Activated CD4-positive, alpha-beta memory T cell treated with anti-CD3 and anti-CD28 coated beads for 36 hours (primary cell): ENCODE data around the gene EVI2B. TPM values are rescaled to one million over a fixed set of nuclear protein-coding genes. Genes with fewer than 3 reads are reported as not detected.
"Not testable (repeated sequence)": the region's sequence is repeated elsewhere in the genome, so short reads cannot be mapped to it uniquely, and the experiment has no call there.

Experiments
- CTCF ChIA-PET: fragments of 350-600 bp; sonication (Branson Sonifier 250); formaldehyde crosslinking; loops from one replicate; lab custom pipeline; 2021; ENCODE audit warnings: antibody characterized with exemption, inconsistent platforms; lab: Charles Lee
- POLR2A ChIA-PET: fragments of 350-600 bp; sonication (Branson Sonifier 250); formaldehyde crosslinking; loops from one replicate; lab custom pipeline; 2021; ENCODE audit warnings: antibody characterized with exemption; lab: Charles Lee
- DNase-seq: peaks from one replicate; pipeline ENCODE4 v3.0.0-alpha.2; 2020
- H3K27ac Mint-ChIP-seq: one replicate; pipeline ENCODE4 v1.8.0; 2021; ENCODE audit warnings: mixed read lengths
- H3K27me3 Mint-ChIP-seq: one replicate; pipeline ENCODE4 v1.8.0; 2021; ENCODE audit warnings: mixed read lengths
- H3K36me3 Mint-ChIP-seq: one replicate; pipeline ENCODE4 v1.8.0; 2021; ENCODE audit warnings: mixed read lengths
- H3K4me1 Mint-ChIP-seq: one replicate; pipeline ENCODE4 v1.8.0; 2021; ENCODE audit warnings: low read depth, mixed read lengths
- H3K4me3 Mint-ChIP-seq: one replicate; pipeline ENCODE4 v1.8.0; 2021; ENCODE audit warnings: mild to moderate bottlenecking, mixed read lengths
- H3K9me3 Mint-ChIP-seq: one replicate; pipeline ENCODE4 v1.8.0; 2021; ENCODE audit warnings: mixed read lengths
- intact Hi-C: fragments of 100-400 bp; cut with micrococcal nuclease; formaldehyde crosslinking; loops from one replicate; pipeline ENCODE4 v1.15.1; 2023
- total RNA-seq, 2 experiments: library from RNA; stranded (reverse); gene quantifications; one replicate each; pipeline ENCODE4 v1.2.3, GENCODE V29; 2021

The EVI2B gene
- total RNA-seq, 2 experiments from 2014 or later, result 14.1 to 15.9 TPM

GRCh38 chr17:31289790-31290189, 24.1 kb downstream of the EVI2B start:
- Mint-ChIP-seq H3K4me1 (peaks cover 5% of the 10 kb centered on the region), H3K27ac (no peak overlapping the region), H3K27me3 (no peaks in the 10 kb centered on the region), H3K4me3 (no peak overlapping the region), H3K36me3 (peaks cover 4% of the 10 kb centered on the region), H3K9me3 (no peaks in the 10 kb centered on the region)
- intact Hi-C loops, result no loop called here
- CTCF ChIA-PET, result no interaction called here
- DNase-seq, result no peak
- POLR2A ChIA-PET, result no interaction called here

GRCh38 chr17:31287932-31288331, 25.9 kb downstream of the EVI2B start:
- H3K4me1 Mint-ChIP-seq, H3K27ac Mint-ChIP-seq, H3K9me3 Mint-ChIP-seq, intact Hi-C loops, H3K4me3 Mint-ChIP-seq, DNase-seq, H3K36me3 Mint-ChIP-seq, CTCF ChIA-PET, H3K27me3 Mint-ChIP-seq, POLR2A ChIA-PET: not testable (repeated sequence)

GRCh38 chr17:31286587-31286986, 27.3 kb downstream of the EVI2B start:
- H3K9me3 Mint-ChIP-seq, result no peaks in the 10 kb centered on the region
- H3K4me1 Mint-ChIP-seq, result peaks cover 5% of the 10 kb centered on the region
- intact Hi-C loops, result no loop called here
- DNase-seq, result no peak
- peaks cover 6% of the 10 kb centered on the region for H3K36me3 Mint-ChIP-seq
- no peak overlapping the region for H3K27ac Mint-ChIP-seq
- no peak overlapping the region for H3K4me3 Mint-ChIP-seq
- ChIA-PET POLR2A (no interaction called here), CTCF (no interaction called here)
- no peaks in the 10 kb centered on the region for H3K27me3 Mint-ChIP-seq

- no peak overlapping the region for H3K4me3 Mint-ChIP-seq
- H3K36me3 Mint-ChIP-seq, result peaks cover 6% of the 10 kb centered on the region
- no peaks in the 10 kb centered on the region for H3K9me3 Mint-ChIP-seq
- intact Hi-C loops, result no loop called here
- no peaks in the 10 kb centered on the region for H3K4me1 Mint-ChIP-seq
- no peak for DNase-seq
- H3K27me3 Mint-ChIP-seq, result no peaks in the 10 kb centered on the region
- ChIA-PET CTCF (no interaction called here), POLR2A (no interaction called here)
- H3K27ac Mint-ChIP-seq, result no peak overlapping the region
Measured at GRCh38 chr17:31283841-31284240, 30.0 kb downstream of the EVI2B start.

GRCh38 chr17:31281061-31281460, 32.8 kb downstream of the EVI2B start:
- H3K27ac Mint-ChIP-seq, result no peak overlapping the region
- CTCF ChIA-PET, result no interaction called here
- no peaks in the 10 kb centered on the region for H3K4me1 Mint-ChIP-seq
- no peaks in the 10 kb centered on the region for H3K27me3 Mint-ChIP-seq
- POLR2A ChIA-PET, result no interaction called here
- H3K4me3 Mint-ChIP-seq, result no peak overlapping the region
- H3K36me3 Mint-ChIP-seq, result peaks cover 4% of the 10 kb centered on the region
- intact Hi-C loops, result no loop called here
- no peak for DNase-seq
- no peaks in the 10 kb centered on the region for H3K9me3 Mint-ChIP-seq

- Mint-ChIP-seq H3K9me3 (no peaks in the 10 kb centered on the region), H3K4me1 (no peaks in the 10 kb centered on the region), H3K27ac (no peak overlapping the region), H3K36me3 (peaks cover 4% of the 10 kb centered on the region), H3K27me3 (no peaks in the 10 kb centered on the region), H3K4me3 (no peak overlapping the region)
- DNase-seq, result no peak
- intact Hi-C loops, result no loop called here
- CTCF ChIA-PET, result no interaction called here
- POLR2A ChIA-PET, result no interaction called here
Measured at GRCh38 chr17:31279401-31279800, 34.5 kb downstream of the EVI2B start.

GRCh38 chr17:31275116-31275515, 38.7 kb downstream of the EVI2B start:
- POLR2A ChIA-PET, result no interaction called here
- intact Hi-C loops, result no loop called here
- no peaks in the 10 kb centered on the region for H3K27me3 Mint-ChIP-seq
- H3K9me3 Mint-ChIP-seq, result no peaks in the 10 kb centered on the region
- CTCF ChIA-PET, result no interaction called here
- peaks cover 5% of the 10 kb centered on the region for H3K36me3 Mint-ChIP-seq
- H3K4me3 Mint-ChIP-seq, result no peak overlapping the region
- H3K27ac Mint-ChIP-seq, result no peak overlapping the region
- H3K4me1 Mint-ChIP-seq, result no peaks in the 10 kb centered on the region
- DNase-seq, result no peak

- Mint-ChIP-seq H3K4me3 (no peak overlapping the region), H3K4me1 (no peaks in the 10 kb centered on the region), H3K36me3 (peaks cover 8% of the 10 kb centered on the region), H3K9me3 (no peaks in the 10 kb centered on the region), H3K27me3 (no peaks in the 10 kb centered on the region), H3K27ac (no peak overlapping the region)
- intact Hi-C loops, result no loop called here
- POLR2A ChIA-PET, result no interaction called here
- CTCF ChIA-PET, result no interaction called here
- no peak for DNase-seq
Measured at GRCh38 chr17:31274252-31274651, 39.6 kb downstream of the EVI2B start.

GRCh38 chr17:31273516-31273915, 40.3 kb downstream of the EVI2B start:
- ChIA-PET CTCF (no interaction called here), POLR2A (no interaction called here)
- Mint-ChIP-seq H3K27ac (no peak overlapping the region), H3K27me3 (no peaks in the 10 kb centered on the region), H3K4me3 (no peak overlapping the region), H3K36me3 (peaks cover 12% of the 10 kb centered on the region), H3K4me1 (no peaks in the 10 kb centered on the region), H3K9me3 (no peaks in the 10 kb centered on the region)
- DNase-seq, result no peak
- intact Hi-C loops, result no loop called here

GRCh38 chr17:31272803-31273202, 41.1 kb downstream of the EVI2B start:
- no peaks in the 10 kb centered on the region for H3K9me3 Mint-ChIP-seq
- DNase-seq, result no peak
- H3K27me3 Mint-ChIP-seq, result no peaks in the 10 kb centered on the region
- no peak overlapping the region for H3K27ac Mint-ChIP-seq
- no peak overlapping the region for H3K4me3 Mint-ChIP-seq
- ChIA-PET POLR2A (no interaction called here), CTCF (interaction anchor here (0.6 kb wide), 1 partner anchor 314 kb away, joined by 3 read pairs; no protein-coding TSS in a partner anchor)
- H3K4me1 Mint-ChIP-seq, result no peaks in the 10 kb centered on the region
- H3K36me3 Mint-ChIP-seq, result peaks cover 12% of the 10 kb centered on the region
- intact Hi-C loops, result no loop called here

GRCh38 chr17:31272236-31272635, 41.6 kb downstream of the EVI2B start:
- DNase-seq, result no peak
- Mint-ChIP-seq H3K4me3 (no peak overlapping the region), H3K9me3 (no peaks in the 10 kb centered on the region), H3K27ac (no peak overlapping the region), H3K36me3 (peaks cover 16% of the 10 kb centered on the region), H3K4me1 (no peaks in the 10 kb centered on the region), H3K27me3 (no peaks in the 10 kb centered on the region)
- intact Hi-C loops, result no loop called here
- CTCF ChIA-PET, result no interaction called here
- POLR2A ChIA-PET, result no interaction called here

GRCh38 chr17:31269578-31269983, 44.3 kb downstream of the EVI2B start:
- Mint-ChIP-seq H3K4me3 (no peak overlapping the region), H3K9me3 (no peaks in the 10 kb centered on the region), H3K4me1 (no peaks in the 10 kb centered on the region), H3K36me3 (peaks cover 21% of the 10 kb centered on the region), H3K27ac (no peak overlapping the region), H3K27me3 (no peaks in the 10 kb centered on the region)
- no peak for DNase-seq
- ChIA-PET CTCF (interaction anchor here (1.1 kb wide), 1 partner anchor 103 kb away, joined by 3 read pairs; no protein-coding TSS in a partner anchor), POLR2A (no interaction called here)
- intact Hi-C loops, result no loop called here

GRCh38 chr17:31269036-31269577, 44.7 kb downstream of the EVI2B start:
- intact Hi-C loops, result no loop called here
- no peaks in the 10 kb centered on the region for H3K4me1 Mint-ChIP-seq
- peaks cover 21% of the 10 kb centered on the region for H3K36me3 Mint-ChIP-seq
- no peak for DNase-seq
- no peaks in the 10 kb centered on the region for H3K27me3 Mint-ChIP-seq
- H3K4me3 Mint-ChIP-seq, result no peak overlapping the region
- H3K27ac Mint-ChIP-seq, result no peak overlapping the region
- no peaks in the 10 kb centered on the region for H3K9me3 Mint-ChIP-seq
- CTCF ChIA-PET, result interaction anchor here (0.8 to 1.1 kb wide), 2 partner anchors 9 to 104 kb away, joined by 3 read pairs; no protein-coding TSS in a partner anchor
- POLR2A ChIA-PET, result no interaction called here
